ENCODE data around the gene ZDHHC20. TPM values are rescaled to one million over a fixed set of nuclear protein-coding genes. Genes with fewer than 3 reads are reported as not detected.

Gene ZDHHC20
- total and polyA plus RNA-seq, 2 of the 13 experiments (the other 11 are each of a cell fraction or from before 2014, with no cell fraction given): 19.9 to 59.9 TPM

DNA sequence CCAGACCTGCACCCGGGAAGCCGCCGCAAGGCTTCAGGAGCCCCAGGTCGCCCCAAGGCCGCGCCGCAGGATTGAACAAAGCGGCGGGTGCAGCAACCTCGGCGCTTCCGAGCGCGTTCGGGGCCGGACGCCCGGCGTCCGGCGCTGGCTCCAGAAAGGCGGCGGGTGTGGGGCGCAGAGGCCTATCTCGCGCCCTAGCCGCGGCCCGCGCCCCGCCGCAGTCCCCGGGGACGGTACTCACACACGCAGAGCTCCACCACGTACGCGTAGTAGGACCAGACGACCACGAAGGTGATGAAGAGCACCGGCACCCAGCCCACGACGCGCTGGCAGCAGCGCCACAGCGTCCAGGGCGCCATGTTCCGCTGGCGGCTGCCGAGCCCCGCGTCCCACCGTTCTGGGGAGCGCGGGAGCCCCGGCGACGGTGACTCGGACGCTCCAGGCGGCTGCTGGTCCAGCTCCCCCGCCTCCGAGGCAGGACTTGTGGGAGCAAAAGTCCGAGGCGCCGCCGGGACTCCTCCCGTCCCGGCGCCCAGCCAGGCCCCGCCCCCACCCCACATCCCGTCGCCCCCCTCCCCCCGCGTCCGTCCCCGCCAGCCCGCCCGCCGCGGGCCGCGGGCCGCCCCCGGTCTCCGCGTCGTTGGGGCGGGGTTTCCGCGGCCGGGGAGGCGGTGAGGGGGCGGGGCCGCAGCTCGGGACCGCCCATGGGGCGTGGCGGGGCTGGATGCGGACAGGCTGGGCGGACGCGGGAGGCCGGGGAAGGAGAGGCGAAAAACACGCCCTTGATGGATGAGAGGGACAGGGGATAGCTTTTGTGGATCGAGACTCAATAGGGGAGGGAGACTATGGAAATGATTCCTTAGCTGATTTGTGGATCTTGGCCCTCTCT is at the start of gene ZDHHC20 (continued):
- TF ChIP-seq, protein P1, sequence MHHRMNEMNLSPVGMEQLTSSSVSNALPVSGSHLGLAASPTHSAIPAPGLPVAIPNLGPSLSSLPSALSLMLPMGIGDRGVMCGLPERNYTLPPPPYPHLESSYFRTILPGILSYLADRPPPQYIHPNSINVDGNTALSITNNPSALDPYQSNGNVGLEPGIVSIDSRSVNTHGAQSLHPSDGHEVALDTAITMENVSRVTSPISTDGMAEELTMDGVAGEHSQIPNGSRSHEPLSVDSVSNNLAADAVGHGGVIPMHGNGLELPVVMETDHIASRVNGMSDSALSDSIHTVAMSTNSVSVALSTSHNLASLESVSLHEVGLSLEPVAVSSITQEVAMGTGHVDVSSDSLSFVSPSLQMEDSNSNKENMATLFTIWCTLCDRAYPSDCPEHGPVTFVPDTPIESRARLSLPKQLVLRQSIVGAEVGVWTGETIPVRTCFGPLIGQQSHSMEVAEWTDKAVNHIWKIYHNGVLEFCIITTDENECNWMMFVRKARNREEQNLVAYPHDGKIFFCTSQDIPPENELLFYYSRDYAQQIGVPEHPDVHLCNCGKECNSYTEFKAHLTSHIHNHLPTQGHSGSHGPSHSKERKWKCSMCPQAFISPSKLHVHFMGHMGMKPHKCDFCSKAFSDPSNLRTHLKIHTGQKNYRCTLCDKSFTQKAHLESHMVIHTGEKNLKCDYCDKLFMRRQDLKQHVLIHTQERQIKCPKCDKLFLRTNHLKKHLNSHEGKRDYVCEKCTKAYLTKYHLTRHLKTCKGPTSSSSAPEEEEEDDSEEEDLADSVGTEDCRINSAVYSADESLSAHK (CRISPR knock-in tag; IDR thresholded peaks at IDR 0.05; ENCODE audit: borderline replicate concordance): no peak
- peak; percentile 84; the same call in 1 of the 2 replicates for TF ChIP-seq ZSCAN20 (CRISPR knock-in tag; IDR thresholded peaks at IDR 0.05; ENCODE audit: borderline replicate concordance)
- peak; percentile 71 for TF ChIP-seq POLR2AphosphoS5 (IDR thresholded peaks at IDR 0.05; ENCODE audit: low read depth, low read length)
- peak; percentile 51; the same call in 1 of the 2 replicates for TF ChIP-seq GLI4 (CRISPR knock-in tag; IDR thresholded peaks at IDR 0.05; ENCODE audit: borderline replicate concordance)
- TF ChIP-seq KLF6 (CRISPR knock-in tag; IDR thresholded peaks at IDR 0.05): peak; percentile 29; the same call in 1 of the 2 replicates
- TF ChIP-seq, protein P2, sequence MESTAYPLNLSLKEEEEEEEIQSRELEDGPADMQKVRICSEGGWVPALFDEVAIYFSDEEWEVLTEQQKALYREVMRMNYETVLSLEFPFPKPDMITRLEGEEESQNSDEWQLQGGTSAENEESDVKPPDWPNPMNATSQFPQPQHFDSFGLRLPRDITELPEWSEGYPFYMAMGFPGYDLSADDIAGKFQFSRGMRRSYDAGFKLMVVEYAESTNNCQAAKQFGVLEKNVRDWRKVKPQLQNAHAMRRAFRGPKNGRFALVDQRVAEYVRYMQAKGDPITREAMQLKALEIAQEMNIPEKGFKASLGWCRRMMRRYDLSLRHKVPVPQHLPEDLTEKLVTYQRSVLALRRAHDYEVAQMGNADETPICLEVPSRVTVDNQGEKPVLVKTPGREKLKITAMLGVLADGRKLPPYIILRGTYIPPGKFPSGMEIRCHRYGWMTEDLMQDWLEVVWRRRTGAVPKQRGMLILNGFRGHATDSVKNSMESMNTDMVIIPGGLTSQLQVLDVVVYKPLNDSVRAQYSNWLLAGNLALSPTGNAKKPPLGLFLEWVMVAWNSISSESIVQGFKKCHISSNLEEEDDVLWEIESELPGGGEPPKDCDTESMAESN (CRISPR knock-in tag; conservative IDR thresholded peaks at IDR 0.05): peak; percentile 63; the same call in 1 of the 2 replicates
- peak; percentile 68; the same call in 1 of the 2 replicates for TF ChIP-seq ZNF225 (CRISPR knock-in tag; IDR thresholded peaks at IDR 0.05)
- TF ChIP-seq ZNF280B (CRISPR knock-in tag; IDR thresholded peaks at IDR 0.05; ENCODE audit: borderline replicate concordance): peak; percentile 69; the same call in 1 of the 2 replicates
- TF ChIP-seq TAF1 (CRISPR knock-in tag; IDR thresholded peaks at IDR 0.05): peak; percentile 84
- no peak for TF ChIP-seq PREB (CRISPR knock-in tag; IDR thresholded peaks at IDR 0.05)
- TF ChIP-seq POGZ (CRISPR knock-in tag; IDR thresholded peaks at IDR 0.05): peak; percentile 44; the same call in 1 of the 2 replicates
- TF ChIP-seq ZNF709 (CRISPR knock-in tag; IDR thresholded peaks at IDR 0.05): no peak
- TF ChIP-seq MYPOP (CRISPR knock-in tag; IDR thresholded peaks at IDR 0.05): peak; percentile 66; the same call in 1 of the 2 replicates
- 0 out of 2 replicates have a peak, but pooled peaks have one; percentile 36 for TF ChIP-seq TOPORS (CRISPR knock-in tag; IDR thresholded peaks at IDR 0.05)
- TF ChIP-seq MYC (CRISPR knock-in tag; IDR thresholded peaks at IDR 0.05; ENCODE audit: borderline replicate concordance): peak; percentile 34; the same call in 1 of the 2 replicates
- TF ChIP-seq DMAP1 (CRISPR knock-in tag; IDR thresholded peaks at IDR 0.05): peak; percentile 30; the same call in 1 of the 2 replicates
- peak; percentile 47 for TF ChIP-seq AGO1 (IDR thresholded peaks at IDR 0.05; ENCODE audit: low read depth, low read length, poor library complexity, severe bottlenecking)
- peak; percentile 41; the same call in 1 of the 2 replicates for TF ChIP-seq ZSCAN25 (CRISPR knock-in tag; IDR thresholded peaks at IDR 0.05)
- TF ChIP-seq ZNF451 (CRISPR knock-in tag; IDR thresholded peaks at IDR 0.05): peak; percentile 45; the same call in 1 of the 2 replicates
- 0 out of 2 replicates have a peak, but pooled peaks have one; percentile 34 for TF ChIP-seq ZNF83 (CRISPR knock-in tag; IDR thresholded peaks at IDR 0.05; ENCODE audit: borderline replicate concordance)
